SKM-1 (cell line): ENCODE results near the gene ASCL2.

Experiments used
- DNase-seq: peaks from one replicate; lab custom pipeline; 2025; ENCODE audit not compliant: unreplicated experiment; lab: John Stamatoyannopoulos, UW

The ASCL2 gene

DNA sequence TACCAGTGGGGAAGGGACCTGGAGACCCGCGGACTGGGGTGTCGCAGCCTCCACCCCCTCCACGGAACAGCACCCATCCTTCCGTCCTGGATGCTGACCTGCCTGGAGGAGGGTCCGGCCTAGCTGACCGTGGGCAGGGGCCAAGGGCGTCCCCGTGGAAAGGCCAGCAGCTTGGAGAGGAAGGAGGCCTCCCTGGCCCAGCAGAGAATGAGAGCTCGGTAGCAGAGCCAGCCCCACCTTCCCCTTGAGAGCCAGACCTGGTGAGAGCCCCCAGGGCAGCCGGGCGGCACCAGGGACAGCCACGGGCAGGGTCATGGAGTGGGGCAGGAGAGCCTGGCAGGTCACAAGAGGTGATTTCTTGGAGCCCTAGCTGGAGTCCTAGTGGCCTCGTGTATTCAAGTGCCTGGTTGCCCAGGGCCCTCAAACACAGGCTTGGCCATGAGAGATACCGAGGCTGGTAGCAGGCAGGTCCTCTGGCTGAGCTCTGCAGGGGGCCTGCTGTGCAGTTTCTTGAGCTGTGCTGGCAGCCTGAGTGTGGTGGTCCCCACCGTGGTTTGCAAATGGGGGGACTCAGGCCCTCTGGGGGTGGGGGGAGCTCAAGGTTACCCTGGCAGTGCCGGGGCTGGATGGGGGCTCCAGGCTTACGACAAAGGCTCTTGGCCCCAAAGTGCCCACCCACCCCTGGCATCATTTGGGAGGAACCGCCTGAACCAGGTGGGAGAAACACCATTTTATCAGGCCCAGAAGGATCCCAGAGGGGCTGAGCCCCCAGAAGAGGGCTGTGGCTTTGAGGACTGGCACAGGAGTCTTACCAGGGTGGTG lies 39.1 kb upstream of the ASCL2 start:
- DNase-seq = no peak

DNA sequence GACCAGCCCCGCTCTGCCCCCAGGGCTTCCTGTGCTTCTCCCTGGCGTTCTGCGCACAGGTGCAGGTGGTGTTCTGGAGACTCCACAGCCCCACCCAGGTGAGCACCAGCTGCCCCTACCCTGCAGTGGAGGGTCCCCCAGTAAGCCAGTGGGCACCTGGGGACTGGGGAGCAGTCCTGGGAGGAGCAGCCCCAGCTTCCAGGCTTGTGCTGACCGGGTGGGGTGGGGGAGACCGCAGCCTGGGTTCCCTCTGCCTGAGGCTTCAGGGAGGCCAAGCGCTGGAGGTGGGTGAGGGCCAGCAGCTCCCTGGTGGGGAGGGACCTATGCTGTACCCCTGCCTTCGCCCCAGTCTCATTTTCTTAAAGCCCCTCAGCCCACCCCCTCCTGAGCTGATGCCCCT lies 38.3 kb upstream of the ASCL2 start:
- DNase-seq = no peak

DNA sequence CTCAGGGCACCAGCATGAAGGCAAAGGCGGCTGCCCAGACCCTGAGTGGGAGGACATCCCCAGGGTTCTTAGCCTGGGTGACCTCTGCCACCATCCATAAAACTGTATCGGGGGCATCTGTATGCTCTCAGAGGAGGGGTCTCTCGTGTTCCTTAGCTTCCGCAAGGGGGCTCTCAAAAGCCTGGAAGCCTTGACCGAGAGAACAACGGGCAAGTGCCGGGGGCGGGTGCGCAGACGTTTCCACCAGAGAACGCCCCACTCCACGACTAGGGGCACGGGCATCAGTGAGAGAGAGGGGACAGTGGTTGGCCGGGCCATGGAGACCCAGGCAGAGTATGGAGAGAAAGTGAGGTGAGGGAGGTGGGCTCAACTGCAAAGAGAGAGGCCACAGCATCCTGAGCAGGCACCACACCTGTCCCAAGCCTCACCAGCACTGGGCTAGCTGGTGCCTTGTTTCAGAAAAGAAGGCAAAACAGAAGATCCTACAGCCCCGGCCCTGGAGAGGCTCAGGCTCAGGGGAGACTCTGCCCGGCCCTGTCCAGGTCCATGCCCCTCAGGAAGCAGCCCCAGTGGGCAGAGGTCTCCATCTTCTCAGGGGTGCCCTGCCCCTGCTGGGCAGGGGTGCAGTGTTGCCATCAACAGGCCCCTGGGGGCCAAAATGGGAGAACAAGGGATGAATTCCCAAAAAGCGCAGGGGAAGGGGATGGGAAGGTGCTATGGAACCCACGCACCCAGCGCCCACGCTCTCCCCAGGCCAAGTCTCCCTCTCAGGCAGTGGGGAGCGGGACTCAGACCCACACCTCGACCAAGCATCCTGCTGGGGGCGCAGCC lies 37.3 kb upstream of the ASCL2 start:
- DNase-seq = no peak

DNA sequence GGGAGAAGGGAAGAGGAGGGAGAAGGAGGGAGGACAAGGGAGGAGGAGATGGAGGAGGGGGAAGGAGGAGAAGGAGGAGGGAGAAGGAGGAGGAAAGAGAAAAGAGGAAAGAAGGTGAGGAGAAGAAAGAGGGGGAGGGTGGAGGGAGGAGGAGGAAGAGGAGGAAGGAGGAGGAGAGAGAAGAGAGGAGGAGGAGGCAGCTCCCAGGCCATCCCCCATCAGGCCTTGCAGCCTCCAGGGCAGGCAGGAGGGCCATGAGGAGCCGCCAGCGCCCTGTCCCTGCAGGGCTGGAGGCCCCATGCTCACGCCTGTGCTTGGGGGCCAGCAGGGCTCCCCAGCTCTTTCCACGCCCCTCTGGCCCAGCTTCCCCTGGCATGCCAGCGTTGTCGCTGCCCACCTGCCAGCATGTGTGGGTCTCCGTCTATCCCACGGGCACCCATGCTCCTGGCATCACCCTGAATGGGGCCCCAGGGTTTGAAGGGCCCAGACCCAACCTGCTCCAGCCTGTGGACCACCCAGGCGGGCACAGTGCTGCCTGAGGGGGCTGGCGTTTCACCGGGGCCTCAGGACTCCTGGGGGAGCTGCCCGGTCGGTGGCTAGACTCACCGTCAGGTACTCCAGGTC lies 36.6 kb upstream of the ASCL2 start:
- peak; percentile 56 for DNase-seq

DNA sequence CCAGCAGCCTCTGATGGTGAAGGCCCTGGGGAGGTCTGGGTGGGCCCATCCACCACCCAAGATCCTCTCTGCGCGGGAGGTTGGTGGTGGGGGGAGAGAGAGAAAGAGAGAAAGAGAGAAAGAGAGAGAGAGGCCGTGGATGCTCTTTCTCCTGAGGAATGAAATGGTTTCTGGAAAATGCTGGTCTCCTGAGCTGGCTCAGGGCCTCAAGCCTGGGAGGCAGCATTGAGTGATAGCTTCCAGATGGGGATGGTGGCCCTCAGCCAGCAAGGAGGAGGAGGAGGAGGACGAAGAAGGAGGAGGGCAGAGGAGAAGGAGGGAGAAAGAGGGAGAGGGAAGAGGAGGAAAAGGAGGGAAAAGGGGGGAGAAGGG lies 36.0 kb upstream of the ASCL2 start:
- DNase-seq = no peak

DNA sequence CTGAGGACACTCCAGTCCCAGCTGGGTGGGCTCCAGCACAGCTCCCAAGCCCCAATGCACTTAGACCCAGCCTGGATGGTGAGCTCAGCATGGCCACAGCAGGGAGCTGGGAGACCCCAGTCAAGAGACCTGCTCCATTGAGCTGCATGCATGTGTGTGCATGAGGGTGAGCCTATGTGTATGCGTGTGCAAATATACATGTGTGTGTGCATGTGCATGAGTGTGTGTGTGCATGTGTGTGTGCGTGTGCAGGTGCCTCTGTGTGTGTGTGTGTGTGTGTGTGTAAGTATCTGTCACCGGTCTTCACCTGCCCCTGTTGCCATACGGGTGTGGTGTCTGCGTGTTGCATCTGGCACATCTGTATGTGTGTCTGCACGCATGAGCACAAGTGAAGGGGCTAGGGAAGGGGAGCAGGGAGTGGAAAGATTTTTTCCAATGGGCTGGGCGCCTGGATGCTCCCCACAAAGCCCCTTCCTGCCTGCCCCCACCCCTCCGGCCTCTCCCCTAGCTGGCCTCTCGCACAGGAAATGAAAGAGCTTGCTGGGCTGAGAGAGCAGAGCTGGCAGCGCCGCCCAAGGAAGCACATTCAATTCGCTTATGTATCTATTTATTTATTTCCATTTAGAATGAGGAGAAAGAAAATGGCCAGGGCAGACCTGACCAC lies 35.5 kb upstream of the ASCL2 start:
- DNase-seq = peak; percentile 13

DNA sequence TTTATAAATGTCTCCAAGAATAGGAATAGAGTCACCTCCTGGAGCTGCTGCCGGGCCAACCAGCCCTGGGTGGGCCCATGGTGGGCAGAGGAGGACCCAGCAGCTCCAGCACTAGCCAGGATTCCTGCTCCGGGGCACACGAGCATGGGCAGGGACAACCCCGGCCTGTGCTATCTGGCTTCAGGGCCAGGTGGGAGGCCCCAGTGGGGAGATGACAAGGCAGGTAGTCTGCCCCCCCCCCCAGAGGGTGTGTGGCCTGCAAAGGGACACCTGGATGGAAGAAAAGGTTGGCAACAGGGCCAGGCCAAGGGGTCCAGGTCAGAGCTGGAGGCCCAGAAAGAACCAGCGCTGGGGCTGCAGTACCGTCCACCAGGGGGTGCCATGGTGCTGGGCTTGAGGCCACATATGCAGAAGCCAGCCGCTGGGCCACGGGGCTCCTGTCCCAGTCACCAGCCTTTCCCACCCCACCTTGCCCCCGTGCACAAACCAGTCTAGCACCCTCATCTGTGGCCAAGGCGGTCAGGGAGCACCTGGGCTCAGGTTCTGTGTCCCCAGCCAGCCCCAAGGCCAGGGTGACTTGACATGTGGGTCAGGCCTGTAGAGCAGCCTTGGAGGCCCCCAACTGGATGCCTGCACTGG lies 34.9 kb upstream of the ASCL2 start:
- peak; percentile 45 for DNase-seq

DNA sequence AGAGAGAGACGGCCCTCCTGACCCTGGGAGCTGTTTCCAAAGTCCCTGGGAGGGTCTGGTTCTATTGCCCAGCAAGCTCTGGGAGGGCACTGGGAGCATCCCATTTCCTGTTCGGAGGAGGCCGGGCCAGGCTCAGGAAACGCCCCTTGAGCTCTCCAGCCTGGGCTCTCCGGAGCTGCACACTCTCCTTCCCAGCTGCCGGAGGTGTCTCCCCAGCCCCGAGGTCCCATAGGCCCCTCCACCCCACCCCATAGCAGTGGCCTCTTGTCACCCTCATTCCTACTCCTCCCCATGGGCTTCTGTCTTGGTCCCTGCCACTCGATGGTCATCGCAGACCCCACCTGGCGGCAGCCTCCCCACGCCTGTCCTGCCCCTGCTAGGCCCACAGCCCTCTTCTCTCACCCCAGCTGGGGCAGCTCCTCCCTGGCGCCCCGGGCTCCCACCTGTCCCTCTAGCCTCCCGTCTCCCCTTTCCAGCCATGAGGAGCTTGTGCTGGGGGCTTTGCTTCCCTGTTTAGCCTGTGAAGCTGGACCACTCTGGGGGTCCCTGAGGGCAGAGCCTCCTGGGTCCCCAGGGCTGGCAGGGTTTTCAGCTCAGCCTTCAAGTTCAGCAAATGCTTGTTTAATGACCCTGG lies 34.2 kb upstream of the ASCL2 start:
- DNase-seq = no peak

DNA sequence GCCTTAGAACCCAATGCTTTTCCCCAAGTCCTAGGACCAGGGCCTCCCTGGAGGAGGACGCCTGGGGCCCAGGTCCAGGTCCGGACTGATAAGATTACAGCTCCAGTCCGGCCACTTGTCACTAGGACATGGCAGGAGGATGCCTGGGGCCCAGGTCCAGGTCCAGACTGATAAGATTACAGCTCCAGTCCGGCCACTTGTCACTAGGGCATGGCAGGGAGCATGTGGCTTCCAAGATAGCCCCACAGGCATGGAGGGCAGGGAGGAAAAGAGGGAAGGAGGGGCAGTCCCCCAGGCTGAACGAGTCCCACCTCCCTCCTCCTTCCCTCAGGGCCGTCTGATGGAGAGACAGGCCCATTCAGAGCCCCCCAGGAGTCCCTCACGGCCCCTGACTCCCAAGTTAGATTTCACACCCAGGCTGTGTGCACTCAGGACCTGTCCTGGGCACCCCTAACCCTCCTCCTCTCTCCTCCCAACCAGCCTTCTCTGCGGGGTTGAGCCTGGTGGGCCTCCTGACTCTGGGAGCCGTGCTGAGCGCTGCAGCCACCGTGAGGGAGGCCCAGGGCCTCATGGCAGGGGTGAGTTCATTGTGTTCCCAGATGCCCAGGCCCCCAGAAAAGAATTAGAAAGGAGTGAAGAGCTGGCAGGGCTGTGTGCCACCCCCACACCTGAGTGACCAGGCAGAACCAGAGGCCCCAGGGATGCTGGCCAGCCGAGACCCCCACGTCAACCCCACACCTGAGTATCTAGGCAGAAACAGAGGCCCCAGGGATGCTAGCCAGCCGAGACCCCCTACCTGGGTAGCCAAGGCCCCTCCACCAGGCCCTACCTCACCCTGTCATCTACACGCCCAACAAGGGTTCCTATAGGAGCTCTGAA lies 33.5 kb upstream of the ASCL2 start:
- no peak for DNase-seq

DNA sequence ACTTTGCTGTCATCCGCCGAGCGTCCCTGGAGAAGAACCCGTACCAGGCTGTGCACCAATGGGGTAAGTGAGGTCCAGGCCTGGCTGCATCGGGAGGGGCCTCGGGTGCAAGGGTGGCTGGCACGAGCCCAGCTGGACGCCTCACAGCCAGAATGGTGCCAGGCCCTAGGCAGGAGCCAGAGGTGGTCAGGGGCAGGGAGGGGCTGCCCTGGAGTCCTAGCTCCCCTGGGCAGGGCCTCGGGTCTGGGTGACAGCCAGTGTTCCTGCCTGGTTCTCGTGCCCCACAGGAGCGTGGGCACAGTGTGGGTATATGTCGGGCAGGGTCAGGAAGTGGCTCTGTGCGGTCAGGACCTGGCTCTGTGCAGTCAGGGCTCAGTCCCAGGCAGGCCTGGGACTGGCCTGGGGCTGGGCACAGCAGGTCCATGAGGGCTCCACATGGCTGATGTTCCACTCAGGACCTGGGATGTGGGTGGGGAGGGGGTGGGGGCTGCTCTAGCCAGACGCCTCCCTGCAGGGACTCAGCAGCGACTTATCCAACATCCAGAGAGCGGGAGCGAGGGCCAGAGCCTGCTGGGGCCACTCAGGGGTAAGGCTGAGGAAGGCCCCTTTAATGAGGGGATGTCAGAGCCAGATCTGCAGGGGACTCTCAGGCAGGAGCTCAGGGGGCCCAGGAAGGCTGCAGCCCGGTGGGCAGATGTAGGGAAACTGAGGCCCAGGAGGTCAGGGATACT lies 32.7 kb upstream of the ASCL2 start:
- no peak for DNase-seq

DNA sequence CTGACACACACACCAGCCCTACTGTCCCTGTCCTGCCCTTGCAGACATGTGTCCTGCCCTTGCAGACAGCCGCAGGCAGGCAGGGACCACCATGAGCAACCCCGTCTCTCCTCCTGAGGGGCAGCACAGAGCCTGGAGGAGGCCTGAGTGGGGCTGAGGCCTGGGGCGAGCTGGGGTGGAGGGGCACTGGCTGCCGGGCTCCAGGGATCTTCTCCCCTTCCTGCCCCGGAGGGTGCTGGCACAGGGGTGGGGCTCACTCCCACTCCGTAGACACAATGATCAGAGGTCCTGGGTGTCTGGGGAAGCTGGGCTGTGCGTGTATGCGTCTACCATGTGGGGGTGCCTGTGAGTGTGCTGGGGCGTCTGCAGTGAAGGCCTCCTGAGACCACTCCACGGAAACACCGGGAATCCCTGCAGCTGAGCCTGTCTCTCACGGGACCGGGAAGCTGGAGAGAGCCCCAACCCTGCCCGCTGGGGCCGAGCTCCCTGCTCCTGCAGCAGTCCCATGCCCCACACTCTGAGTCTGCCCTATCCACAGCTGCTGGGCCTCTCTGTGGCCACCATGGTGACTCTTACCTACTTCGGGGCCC lies 32.0 kb upstream of the ASCL2 start:
- DNase-seq = no peak

DNA sequence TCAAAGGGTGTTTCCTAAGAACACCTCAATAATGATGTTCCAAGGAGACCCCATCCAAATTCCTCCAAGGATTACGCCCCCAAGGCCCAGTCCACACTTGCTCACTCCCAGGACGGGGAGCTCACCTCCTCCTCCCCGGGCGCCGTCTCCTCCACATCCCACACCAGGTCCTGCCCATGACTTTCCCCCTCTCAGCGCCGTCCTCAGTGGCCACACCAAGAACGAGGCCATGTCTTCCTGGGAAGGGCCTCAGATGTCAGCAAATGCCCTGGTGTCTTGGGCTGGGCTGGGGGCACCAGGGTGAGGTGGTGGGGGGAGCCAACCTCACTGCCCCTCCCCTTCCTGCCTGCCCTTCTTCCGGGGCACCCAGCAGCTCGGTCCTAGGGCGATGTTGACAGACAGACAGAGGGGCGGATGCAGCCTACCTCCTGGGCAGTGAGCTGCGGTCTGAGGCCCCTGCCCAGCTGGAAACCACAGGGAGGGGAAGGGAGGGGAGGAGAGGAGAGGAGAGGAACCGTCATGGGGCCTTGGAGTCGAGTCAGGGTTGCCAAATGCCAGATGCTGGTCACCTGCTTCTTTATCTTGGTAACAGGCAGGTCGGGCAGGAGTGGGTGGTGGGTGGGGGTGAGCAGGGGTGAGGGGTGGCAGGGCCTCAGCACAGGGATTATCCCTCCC lies 31.4 kb upstream of the ASCL2 start, which contains the start of the genes C11orf21 and TSPAN32:
Gene C11orf21, minus strand, starts transcription at position 288 of the 675 bp plus-strand sequence. Its CDS starts 110 bp downstream, at position 178.
Gene TSPAN32, plus strand, starts transcription at position 383 of the 675 bp plus-strand sequence. Its CDS starts 137 bp downstream, at position 520.
- peak; percentile 93 for DNase-seq

DNA sequence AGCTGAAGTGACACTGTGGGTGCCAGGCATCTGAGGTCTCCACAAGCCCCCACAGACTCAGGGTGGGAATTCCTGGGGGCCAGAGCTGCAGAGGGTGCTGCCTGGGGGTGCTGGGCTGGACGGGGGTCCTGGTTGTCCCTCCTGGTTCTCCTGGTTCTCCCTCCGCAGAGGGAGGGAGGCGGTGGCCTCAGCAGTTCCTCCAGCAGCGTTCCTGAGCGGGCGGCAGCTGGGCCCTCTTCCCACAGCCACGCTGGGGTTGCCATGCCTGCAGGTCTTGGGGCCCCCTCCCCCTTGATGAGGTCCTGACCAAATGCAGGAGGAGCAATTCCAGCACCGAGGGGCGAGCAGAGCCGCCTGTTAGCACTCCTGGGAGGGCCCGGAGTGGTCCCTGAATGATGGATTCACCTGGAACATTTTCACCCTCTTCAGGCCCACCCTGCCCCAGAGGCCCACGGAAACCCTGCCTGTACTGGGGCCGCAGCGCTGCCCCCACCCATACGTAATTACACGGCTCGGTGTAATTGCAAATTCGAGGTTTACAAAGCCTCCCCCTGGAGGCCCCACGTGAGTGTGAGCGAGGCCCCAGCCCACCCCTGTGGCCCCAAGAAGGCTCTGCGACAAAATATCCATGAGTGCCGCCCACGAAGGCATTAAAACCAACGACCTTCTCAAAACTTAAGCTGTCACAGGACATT lies 30.7 kb upstream of the ASCL2 start:
- peak; percentile 7 for DNase-seq

DNA sequence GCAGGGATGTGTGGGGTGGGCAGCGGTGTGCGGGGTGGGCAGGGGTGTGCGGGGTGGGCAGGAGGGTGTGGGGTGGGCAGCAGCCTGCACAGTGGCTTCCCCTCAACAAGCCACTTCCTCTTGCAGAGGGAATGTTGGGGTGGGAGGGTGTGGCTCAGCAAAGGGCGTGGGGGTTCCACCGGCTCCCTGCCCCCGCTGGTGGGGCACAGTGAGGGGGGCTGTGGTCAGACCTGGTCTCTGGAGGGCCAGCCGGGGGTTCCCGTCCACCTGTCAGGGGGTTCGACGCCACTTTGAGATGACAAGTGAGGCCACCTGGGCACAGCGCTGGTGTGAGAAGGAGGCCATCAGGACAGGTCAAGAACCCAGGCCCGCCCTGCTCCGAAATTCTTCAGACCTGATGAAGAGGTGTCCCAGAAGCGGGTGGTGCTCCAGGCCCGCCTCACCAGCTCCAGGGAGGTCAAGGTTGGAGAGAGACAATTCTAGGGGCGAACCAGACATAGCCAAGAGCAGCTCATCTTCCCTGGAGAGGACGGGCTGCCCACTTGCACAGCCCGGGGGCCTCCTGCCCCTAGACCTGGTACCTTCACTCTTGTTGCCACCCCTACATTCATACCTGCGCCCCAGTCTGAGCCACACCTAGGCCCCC lies 30.0 kb upstream of the ASCL2 start:
- DNase-seq = no peak

DNA sequence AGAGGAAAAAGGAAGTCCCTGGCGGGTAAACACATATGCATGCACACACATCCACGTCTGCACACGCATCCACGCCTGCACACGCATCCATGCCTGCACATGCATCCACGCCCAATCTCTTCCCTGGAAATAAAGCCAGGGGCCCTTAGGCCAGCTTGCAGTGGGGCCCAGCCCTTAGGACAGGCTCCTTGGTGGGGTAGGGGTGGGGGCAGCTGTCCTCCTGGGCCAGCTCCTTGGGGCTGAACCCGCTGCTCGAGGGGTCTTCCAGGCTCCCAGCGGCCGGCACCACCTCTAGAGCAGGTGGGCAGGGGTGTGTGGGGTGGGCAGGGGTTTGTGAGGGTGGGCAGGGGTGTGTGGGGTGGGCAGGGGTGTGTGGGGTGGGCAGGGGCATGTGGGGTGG lies 29.4 kb upstream of the ASCL2 start:
- no peak for DNase-seq
